Ishikawa (cell line): Measurements from ENCODE around the gene SERPINB6.

Experiments used
- CEBPB ChIP-seq: IDR thresholded peaks from 2 replicates; pipeline ENCODE4 v1.6.1; 2012
- CREB1 ChIP-seq: IDR thresholded peaks from 2 replicates; pipeline ENCODE4 v1.6.1; 2012; ENCODE audit warnings: low read depth
- EGR1 ChIP-seq: IDR thresholded peaks from 2 replicates; pipeline ENCODE4 v1.6.1; 2012
- EP300 ChIP-seq: IDR thresholded peaks from 2 replicates; pipeline ENCODE4 v1.6.1; 2012; ENCODE audit warnings: borderline replicate concordance
- FOXM1 ChIP-seq: IDR thresholded peaks from 2 replicates; pipeline ENCODE4 v1.6.1; 2012; ENCODE audit warnings: low read depth, borderline replicate concordance
- NFIC ChIP-seq: IDR thresholded peaks from 2 replicates; pipeline ENCODE4 v1.6.1; 2012
- RAD21 ChIP-seq: IDR thresholded peaks from 2 replicates; pipeline ENCODE4 v1.6.1; 2012; ENCODE audit warnings: low read depth
- REST ChIP-seq: IDR thresholded peaks from 2 replicates; pipeline ENCODE4 v1.6.1; 2012; ENCODE audit warnings: low read depth, mild to moderate bottlenecking
- TAF1 ChIP-seq: IDR thresholded peaks from 2 replicates; pipeline ENCODE4 v1.6.1; 2012; ENCODE audit warnings: low read depth, mild to moderate bottlenecking
- TCF12 ChIP-seq: IDR thresholded peaks from 2 replicates; pipeline ENCODE4 v1.6.1; 2012; ENCODE audit warnings: low read depth
- TEAD4 ChIP-seq: IDR thresholded peaks from 2 replicates; pipeline ENCODE4 v1.6.1; 2012
- YY1 ChIP-seq: IDR thresholded peaks from 2 replicates; pipeline ENCODE4 v1.6.1; 2012; ENCODE audit warnings: low read depth
- ZBTB7A ChIP-seq: IDR thresholded peaks from 2 replicates; pipeline ENCODE4 v1.6.1; 2012; ENCODE audit warnings: low read depth
- TF ChIP-seq, protein P1 (sequence below): IDR thresholded peaks from 2 replicates; pipeline ENCODE4 v1.6.1; 2012
- TF ChIP-seq, protein P2 (sequence below): IDR thresholded peaks from 2 replicates; pipeline ENCODE4 v1.6.1; 2012

SERPINB6 gene

GRCh38 chr6:2973676-2974075 lies 2.3 kb upstream of the SERPINB6 start:
- no peak for TF ChIP-seq EP300
- no peak for TF ChIP-seq TCF12
- TF ChIP-seq EGR1 = no peak
- TF ChIP-seq CREB1 = no peak
- TF ChIP-seq TAF1 = no peak
- TF ChIP-seq YY1 = no peak
- no peak for TF ChIP-seq ZBTB7A
- TF ChIP-seq NFIC = no peak
- TF ChIP-seq, protein P1, sequence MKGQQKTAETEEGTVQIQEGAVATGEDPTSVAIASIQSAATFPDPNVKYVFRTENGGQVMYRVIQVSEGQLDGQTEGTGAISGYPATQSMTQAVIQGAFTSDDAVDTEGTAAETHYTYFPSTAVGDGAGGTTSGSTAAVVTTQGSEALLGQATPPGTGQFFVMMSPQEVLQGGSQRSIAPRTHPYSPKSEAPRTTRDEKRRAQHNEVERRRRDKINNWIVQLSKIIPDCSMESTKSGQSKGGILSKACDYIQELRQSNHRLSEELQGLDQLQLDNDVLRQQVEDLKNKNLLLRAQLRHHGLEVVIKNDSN = no peak

- TF ChIP-seq TAF1 = no peak
- TF ChIP-seq TEAD4 = no peak
- no peak for TF ChIP-seq CEBPB
- no peak for TF ChIP-seq TCF12
- TF ChIP-seq, protein P2, sequence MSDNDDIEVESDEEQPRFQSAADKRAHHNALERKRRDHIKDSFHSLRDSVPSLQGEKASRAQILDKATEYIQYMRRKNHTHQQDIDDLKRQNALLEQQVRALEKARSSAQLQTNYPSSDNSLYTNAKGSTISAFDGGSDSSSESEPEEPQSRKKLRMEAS = no peak; the same call in 1 of the 2 replicates
- no peak for TF ChIP-seq YY1
- TF ChIP-seq ZBTB7A = no peak; the same call in 1 of the 2 replicates
- no peak for TF ChIP-seq FOXM1
- TF ChIP-seq REST = no peak
- TF ChIP-seq, protein P1 = no peak
- no peak for TF ChIP-seq CREB1
- no peak for TF ChIP-seq EGR1
Measured at GRCh38 chr6:2970753-2971419, 481 bp downstream of the SERPINB6 start.

DNA sequence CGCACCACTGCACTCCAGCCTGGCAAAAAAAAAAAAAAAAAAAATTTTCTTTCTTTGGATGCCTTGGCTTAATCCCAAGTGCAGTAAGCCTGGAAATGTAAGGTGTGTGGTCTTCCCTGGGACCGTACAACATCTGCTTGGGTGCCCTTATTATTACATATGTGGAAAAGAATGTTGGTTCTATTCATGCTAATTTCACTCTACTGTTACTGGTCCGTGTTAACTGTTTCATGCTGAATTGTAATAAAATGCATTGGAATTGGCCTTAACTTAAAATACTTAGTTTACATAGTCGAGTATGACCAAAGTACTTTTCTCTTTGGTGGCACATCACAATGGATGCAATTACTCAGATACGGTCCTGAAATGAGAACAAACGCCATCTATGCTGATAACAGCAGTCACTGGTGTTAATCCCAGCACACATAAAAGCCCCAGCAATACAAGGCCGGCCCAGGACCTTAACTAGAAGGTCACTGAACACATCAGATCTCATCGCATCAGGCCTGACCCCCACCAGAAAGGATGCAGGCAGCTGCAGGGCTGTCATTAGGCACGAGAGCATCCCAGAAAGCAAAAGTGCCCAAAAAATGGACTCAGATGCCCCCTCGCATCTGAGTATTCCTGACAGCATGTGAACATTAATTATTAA lies 1.2 kb downstream of the SERPINB6 start:
- no peak for TF ChIP-seq EP300
- TF ChIP-seq, protein P1 = no peak
- no peak for TF ChIP-seq FOXM1
- no peak for TF ChIP-seq ZBTB7A
- TF ChIP-seq TAF1 = no peak
- no peak for TF ChIP-seq CEBPB
- TF ChIP-seq YY1 = no peak
- TF ChIP-seq EGR1 = no peak
- no peak for TF ChIP-seq TCF12
- no peak for TF ChIP-seq RAD21
- TF ChIP-seq CREB1 = no peak
- TF ChIP-seq REST = no peak
- TF ChIP-seq NFIC = no peak
- TF ChIP-seq TEAD4 = no peak
- TF ChIP-seq, protein P2 = no peak

- no peak for TF ChIP-seq YY1
- TF ChIP-seq, protein P1 = no peak
- no peak for TF ChIP-seq TEAD4
- TF ChIP-seq ZBTB7A = no peak
- TF ChIP-seq TAF1 = no peak
- TF ChIP-seq RAD21 = no peak
- no peak for TF ChIP-seq CREB1
- no peak for TF ChIP-seq CEBPB
- TF ChIP-seq EGR1 = no peak
- TF ChIP-seq EP300 = no peak
- no peak for TF ChIP-seq NFIC
- TF ChIP-seq, protein P2 = no peak
- no peak for TF ChIP-seq FOXM1
- no peak for TF ChIP-seq REST
- TF ChIP-seq TCF12 = no peak
Measured at GRCh38 chr6:2969549-2969948, 1.8 kb downstream of the SERPINB6 start.
